ENCODE measurements around the gene MT1M.

DNA sequence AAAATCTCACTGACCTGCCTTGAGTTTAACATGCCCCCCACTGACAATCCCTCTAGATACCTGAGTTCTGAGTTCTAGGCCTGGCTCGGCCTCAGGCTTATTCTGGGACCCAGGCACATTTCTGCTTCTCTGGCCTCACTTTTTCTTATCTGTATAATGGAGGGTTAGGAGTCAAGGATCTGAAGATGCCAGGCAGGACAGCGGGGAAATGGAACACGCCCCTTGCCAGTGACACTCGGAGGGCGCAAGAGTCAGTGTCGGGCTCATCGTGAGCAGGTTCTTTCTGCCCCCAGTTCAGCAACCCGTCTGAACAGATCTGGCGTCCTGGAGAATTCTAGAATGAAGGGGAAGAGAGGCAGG lies 43.7 kb upstream of the MT1M start:
- TF ChIP-seq, protein P1, sequence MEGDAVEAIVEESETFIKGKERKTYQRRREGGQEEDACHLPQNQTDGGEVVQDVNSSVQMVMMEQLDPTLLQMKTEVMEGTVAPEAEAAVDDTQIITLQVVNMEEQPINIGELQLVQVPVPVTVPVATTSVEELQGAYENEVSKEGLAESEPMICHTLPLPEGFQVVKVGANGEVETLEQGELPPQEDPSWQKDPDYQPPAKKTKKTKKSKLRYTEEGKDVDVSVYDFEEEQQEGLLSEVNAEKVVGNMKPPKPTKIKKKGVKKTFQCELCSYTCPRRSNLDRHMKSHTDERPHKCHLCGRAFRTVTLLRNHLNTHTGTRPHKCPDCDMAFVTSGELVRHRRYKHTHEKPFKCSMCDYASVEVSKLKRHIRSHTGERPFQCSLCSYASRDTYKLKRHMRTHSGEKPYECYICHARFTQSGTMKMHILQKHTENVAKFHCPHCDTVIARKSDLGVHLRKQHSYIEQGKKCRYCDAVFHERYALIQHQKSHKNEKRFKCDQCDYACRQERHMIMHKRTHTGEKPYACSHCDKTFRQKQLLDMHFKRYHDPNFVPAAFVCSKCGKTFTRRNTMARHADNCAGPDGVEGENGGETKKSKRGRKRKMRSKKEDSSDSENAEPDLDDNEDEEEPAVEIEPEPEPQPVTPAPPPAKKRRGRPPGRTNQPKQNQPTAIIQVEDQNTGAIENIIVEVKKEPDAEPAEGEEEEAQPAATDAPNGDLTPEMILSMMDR (IDR thresholded peaks at IDR 0.05; ENCODE audit: low read length) = no peak
- no peak for TF ChIP-seq EZH2 (IDR thresholded peaks at IDR 0.05; ENCODE audit: borderline replicate concordance, low read length)
